ENCODE data around the gene ZNFX1.

GRCh38 chr20:49276961-49277785 is 684 bp downstream of the ZNFX1 start:
- no peak for TF ChIP-seq CTCF (conservative IDR thresholded peaks at IDR 0.05 in 1 of 2, IDR thresholded peaks at IDR 0.05 in 1 of 2; ENCODE audit: low read depth in 1 of 2, low read length in 2 of 2)
- no peak for TF ChIP-seq EZH2 (IDR thresholded peaks at IDR 0.05; ENCODE audit: low read length, missing control alignments)
